ENCODE measurements around the gene SHISAL1.

Gene SHISAL1

DNA sequence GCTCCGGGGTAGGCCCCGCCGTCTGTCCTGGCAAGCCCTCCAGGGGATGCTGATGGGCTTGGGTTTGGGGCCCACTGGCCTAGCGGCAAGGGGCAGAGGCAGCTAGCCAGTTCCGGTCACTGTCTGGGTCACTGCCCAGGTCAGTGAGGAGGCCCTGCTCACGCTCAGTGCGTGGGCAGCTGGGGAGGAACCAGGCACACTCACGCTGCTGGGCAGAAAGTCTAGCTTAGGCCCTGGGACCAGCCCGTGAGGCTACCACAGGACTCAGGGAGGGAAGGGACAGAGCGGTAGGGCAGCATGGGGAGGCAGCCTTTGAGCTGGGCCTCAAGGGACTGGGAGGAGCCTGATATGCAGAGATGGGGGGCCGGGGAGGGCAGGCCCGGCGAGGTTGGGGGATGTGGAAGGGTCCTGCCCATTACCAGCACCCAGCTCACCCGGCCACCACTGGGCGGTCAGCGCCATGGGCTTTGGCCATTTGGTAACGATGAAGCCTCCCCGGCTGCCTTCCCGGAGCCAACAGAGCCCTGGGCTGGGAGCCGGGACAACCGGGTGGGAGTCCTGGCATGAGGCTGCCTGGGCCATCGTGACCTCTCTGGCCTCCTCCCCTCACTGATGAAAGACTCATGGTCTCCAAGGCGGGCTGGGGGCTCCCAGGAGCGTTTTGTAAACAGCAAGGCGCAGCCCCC is 14.2 kb downstream of the SHISAL1 start:
- no peak for DNase-seq

DNA sequence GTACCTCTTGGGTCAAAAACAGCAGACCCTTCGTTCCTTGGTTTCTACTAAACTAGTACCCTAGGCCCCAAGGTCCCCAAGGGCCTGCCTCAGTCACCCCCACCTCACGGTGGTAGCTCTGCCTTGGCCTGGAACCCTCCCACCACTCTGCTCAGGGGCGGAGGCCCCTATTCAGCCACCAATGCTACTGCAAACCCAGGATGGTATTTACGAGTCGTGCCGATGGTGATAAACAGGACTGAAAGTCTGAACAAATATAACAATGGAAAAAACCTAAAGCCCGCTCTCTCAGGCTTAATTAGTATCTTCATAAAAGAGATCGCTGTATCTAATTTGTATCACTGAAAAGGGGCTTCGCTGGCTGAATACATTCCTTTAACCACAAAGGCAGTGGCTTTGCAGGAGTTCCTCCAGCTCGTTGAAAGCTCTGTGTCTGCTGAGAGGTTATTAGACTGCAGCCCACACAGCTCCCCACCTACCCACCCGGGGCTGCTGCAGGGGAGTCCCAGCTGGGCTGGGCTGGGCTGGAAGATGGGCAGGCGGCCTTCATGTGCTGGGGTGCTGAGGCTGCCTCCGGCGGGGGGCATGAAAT is 15.2 kb downstream of the SHISAL1 start:
- DNase-seq, result no peak

DNA sequence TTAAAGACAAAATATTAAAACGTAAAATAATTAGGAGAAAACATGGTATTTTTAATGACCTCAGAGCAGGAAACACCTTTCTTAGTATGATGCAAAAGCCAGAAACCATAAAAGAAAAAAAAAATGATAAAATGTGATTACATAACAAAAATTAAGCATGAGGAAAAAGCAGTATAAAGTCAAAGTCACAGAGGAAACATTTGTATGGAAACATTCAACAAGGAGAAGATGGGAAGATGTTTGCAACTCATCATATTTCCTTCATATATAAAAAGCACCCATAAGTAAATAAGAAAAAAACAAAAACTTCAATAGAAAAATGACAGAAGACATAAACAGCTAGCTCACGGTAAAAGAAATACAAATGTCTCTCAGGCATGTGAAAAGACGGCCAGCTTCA is 17.3 kb downstream of the SHISAL1 start:
- DNase-seq, result no peak

DNA sequence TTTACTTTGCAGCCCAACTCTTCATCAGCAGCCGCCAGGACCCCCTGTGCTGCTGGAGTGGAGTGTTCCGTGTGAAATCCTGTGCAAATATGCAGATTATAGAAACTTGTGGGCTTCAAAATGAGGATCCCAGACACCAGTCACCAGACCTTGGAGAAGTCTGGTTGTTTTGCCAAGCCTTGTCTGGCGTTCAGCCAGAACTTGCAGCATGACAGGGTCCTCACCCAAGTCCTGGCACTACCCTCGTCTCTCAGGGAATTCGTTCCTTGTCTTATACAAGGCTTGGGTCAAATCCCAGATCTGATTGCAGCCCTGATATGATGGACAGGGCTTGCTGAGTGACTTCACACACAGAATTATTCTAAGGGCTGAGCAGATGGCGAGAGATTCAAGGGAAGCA is 18.9 kb downstream of the SHISAL1 start:
- no peak for DNase-seq

DNA sequence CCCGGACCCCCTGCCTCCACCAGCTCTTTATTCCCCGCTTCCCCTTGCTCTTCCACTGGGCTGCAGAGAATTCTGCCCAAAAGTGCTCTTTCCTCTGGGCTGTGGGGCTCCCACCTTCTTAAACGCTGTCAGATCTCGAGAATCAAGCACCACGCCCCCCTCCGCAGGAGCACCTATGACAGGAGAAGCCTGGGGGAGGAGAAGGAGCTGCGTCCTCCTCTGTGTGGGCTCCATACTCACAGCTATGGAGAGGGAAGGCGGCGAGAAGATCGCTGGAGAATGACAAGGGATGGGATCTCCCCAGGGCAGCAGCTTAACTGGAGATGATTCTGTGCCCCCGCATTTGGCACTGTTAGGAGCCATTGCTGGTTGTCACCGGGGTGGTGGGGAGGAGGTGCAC is 19.7 kb downstream of the SHISAL1 start:
- no peak for DNase-seq

DNA sequence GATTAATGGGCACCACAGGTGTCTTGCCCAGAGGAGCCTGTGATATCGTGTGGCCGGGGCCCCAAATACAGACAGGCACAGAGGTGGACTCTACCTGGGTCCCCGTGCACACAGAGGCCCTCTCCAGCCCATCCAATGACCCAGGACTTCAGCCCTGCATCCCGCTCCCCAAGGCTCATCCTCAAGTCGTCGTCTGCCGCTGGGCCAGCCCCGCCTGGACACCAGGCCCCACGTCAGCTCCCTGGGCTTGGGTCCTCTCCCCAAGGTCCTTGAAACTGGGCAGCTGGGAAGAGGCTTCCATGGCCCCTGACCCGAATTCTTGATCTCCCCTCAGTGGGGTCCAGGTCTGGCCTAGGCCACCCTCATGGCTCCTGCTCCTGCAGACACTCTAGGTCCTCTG is 20.2 kb downstream of the SHISAL1 start:
- no peak for DNase-seq

DNA sequence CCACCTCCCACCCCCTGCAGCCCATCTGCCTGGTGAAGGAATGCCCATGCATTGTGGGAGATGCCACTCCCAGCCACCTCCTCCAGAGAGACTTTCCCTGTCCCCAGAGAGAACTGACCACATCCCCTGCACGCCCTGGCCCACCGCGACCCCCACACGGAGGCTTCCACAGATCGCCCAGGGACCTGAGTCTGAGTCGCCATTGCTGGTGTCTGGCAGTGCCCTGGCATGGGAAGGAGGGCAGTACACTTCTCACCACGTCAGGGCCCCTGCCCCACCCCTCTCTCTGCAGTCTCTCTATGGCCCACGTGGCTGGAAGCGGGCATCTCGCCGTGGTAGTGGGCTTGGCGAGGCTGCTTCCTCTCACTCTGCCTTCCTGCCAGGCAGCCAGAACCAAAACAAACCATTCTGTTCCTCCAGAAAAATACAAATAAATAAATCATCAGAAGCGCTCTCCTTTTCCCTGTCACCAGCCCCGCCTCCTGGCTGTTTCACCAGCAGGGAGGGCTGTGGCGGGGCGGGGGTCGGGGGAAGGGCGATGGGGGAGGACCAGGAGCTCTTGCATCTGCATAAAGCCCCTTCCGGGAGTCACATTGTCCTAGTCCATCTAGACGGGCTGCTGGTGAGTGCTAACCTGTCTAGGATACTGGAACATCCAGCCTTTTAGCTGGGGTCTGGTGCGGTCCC is 20.9 kb downstream of the SHISAL1 start:
- no peak for DNase-seq

DNA sequence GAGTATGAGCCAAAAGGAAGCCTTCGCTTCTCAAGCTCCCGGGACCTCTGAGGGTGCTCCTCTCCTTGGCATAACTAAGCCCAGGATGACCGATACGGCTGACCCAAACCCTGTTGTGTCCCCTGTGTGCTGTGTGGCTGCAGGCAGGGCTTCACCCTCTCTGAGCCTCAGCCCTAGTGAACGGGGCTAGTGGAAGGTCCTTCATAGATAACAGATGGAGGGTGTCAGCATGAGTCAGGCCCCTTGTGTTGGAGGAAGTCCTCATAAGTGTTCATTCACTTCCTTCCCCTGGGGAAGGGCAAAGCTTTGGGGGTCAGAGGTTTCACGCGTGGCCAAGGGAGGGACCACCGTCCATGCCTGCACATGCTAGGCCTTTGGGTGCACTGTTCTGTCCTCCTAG is 21.5 kb downstream of the SHISAL1 start:
- no peak for DNase-seq

DNA sequence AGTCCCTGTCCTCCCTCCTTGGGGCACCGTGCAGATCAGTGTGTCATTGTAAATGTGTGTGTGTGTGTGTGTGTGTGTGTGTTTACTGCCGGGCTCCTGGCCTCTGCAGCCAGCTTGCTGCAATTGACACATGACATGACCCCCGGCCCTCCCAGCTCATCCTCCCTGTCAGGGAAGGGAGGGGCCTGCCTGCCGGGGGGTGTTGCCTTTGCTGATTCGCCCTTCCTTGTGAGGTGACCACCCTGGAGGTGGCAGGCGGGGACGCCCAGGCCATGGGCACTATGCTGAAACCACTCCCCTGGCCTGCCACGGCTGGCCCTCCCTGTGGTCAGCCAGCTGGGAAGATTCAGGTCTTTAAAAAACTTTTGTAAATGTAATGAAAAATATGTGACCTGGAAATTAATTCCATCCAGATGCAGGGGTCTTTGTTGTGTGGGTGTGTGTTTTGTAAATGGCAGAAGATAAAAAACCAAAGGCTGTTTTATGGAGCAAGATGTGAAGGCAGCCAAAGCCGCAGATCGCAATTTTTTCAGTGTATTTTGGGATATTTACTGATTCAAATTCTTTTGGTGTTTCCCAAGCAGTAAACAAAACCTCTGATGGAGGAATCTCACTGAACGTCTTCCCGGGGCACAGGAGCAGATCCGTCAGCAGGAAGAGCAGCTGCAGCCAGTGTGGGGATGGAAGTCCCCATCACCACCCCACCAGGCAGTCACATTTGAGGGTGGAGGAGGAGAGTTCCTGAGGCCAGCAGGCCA is 23.2 kb downstream of the SHISAL1 start:
- no peak for DNase-seq

DNA sequence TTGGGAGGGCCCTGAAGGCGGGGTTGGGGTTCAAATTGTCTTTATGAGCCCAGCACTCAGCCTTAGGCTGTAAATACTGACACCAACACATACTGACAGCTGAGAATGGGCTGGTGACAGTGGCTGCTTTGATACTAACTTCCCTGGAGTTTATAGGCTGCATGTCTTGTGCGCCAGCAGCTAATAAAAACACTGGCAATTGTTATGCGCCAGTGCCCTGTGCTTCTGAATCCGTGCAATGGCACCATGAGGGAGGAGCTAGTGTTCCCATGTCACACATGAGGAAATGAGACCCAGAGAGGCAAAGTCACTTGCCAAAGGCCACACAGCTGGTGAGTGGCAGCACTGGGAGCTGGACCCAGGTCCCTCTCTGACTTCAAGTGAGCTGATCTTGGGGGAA is 23.8 kb downstream of the SHISAL1 start:
- no peak for DNase-seq

DNA sequence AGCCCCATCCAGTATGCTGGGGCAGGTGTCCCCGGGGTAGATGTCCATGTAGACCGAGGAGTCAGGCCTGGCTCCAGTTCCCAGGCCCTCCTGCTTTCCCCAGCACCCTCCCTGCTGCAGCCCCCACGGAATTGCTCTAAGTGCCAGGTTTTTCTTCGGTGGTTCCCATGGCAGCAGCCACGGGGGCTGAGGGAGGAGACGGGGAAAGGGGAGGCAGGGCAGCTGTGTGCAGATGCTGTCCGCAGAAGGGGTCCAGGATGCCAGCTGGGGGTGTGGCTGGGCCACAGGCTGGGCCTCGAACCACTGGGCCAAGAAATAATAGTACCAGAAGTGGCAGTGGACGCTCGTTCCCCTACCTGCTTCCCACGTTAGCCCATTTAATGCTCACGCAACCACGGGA is 25.0 kb downstream of the SHISAL1 start:
- no peak for DNase-seq

DNA sequence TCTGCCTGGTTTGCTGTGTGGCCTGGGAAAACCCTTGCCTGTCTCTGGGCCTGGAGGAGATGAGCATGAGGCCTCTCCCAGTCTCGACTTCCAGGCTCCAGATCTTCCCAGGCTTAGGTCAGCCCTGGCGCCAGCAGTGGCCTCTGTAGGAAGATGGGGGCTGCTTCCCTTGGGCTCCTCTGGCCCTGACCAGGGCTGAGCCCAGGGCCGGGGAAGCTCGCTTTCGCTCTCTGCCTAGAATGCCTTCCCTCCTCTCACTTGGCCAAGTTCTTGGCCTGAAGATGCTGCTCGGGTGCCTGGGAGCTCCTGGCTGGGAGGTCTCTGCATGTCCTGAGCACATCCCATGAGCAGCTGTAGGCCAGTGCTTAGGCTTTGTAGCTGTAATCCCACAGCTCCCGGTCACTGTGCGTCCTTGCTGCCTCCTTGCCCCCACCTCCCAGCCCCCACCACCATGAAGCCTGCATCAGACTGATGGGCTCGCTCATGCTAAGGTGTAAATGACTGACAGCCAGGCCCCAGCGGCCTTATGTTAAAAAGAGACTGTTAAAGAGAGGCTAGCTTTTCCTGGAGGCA is 25.5 kb downstream of the SHISAL1 start:
- no peak for DNase-seq

DNA sequence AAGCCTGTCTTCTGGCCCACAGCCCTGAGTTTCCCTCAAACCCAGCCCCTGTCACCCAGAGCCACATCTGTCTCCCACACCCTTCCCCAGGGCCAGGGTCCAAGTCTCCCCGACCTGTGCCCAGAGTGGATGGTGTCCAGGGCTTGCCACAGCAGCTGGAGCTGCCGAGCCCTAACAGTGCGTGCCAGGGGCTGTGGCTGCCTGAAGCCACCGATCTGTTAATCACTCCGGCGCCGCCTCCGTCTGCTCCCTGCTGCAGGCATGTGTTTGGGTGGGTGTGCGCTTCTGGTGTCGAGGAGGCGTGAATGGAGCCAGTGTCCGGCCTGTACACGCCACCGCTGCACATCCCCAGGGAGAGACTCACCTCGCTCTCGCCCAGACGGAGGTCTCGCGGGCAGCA is 26.1 kb downstream of the SHISAL1 start:
- DNase-seq, result no peak

DNA sequence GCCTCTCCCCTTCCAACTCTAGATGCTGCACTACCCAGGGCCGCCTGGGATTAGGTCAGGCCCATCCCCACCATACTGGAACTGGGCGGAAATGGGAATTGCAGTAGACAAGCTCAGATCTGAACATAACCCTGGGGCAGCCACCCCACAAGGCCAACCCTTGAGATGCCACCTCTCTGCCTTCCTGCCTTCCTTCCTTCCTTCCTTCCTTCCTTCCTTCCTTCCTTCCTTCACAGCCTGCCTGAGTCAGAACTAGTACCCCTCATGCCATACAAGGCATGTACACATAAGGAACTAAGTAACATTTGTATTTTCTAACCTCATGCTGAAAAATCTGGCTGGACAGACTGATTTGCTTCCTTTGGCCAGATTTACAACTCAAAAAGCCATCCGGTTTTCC is 28.0 kb downstream of the SHISAL1 start:
- DNase-seq, result no peak

DNA sequence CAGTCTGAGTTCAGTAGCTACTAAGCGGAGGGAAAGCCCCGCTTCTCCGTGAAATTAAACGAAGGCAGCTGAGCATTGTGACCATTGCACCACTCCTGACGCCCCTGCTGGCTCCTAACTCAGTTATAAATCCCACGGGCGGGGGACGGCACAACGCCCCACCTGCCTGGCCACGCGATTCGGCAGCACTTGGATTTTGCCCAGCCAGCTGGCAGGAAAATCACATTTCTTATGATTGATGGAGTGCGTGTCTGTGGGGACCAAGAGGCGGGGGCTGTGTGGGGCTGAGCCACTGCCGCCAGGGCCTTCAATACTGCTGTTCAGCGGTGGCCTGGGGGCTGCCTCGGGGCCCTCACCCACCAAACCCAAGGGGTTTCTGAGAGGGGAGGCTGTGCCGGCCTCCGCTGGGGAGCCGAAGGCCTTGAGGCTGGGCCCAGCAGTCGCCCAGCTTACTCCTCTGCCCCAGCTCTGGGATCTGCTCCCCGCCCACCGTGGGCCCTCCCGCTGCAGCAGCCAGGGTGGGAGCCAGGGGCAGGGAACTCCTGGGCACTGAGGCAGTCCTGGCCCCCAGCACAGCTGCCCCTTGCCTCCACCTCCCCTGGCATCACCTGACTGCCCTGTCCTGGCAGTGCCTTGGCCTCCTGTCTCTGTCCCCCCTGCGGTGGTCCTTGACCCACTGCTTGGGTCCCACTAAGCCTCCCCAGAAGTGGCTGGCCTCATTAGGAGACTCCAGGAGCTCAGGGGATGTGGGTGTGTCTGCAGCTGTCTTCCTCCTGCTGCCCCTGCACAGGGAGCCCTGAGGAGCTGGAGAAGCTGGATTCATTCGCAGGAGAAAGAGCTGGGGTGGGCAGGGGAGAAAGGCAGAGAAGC is 30.7 kb downstream of the SHISAL1 start:
- no peak for DNase-seq

DNA sequence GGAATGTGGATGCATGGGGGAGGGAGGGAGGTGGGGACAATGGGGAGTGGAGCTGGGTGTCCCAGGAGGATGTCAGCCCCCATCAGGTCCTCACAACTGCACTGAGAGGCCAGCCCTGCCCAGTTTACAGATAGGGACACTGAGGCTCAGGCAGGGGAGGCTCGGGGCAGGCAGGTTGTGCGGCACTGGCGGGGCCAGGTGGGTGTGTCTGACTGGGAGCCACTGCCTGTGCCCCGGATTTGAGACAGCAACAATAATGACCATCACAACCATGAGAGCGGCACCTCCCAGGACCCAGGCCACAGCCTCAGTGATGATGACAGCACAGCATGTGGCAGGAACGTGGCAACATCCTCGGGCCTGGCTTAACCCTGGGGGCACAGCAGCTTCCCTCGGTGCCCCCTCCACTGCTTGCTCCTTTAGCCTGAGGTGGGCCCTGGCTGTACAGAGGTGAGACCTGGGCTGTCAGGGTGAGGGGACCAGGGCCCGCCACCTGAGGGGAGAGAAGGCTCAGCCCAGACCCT is 32.0 kb downstream of the SHISAL1 start:
- DNase-seq, result no peak

DNA sequence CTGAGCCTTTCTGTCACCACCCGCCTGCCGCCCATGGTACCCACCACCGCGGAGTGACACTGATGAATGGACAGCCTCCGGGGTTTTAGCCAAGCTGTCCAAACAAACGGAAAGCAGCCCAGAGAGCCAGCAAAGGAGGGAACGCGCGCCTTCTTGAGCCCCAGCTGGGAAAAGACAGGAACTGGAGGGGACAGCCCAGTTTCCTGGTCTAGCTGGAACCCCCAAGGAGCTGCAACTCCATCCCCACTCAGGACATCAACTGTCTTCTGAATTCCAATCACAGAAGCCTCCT is 33.7 kb downstream of the SHISAL1 start:
- DNase-seq, result no peak

DNA sequence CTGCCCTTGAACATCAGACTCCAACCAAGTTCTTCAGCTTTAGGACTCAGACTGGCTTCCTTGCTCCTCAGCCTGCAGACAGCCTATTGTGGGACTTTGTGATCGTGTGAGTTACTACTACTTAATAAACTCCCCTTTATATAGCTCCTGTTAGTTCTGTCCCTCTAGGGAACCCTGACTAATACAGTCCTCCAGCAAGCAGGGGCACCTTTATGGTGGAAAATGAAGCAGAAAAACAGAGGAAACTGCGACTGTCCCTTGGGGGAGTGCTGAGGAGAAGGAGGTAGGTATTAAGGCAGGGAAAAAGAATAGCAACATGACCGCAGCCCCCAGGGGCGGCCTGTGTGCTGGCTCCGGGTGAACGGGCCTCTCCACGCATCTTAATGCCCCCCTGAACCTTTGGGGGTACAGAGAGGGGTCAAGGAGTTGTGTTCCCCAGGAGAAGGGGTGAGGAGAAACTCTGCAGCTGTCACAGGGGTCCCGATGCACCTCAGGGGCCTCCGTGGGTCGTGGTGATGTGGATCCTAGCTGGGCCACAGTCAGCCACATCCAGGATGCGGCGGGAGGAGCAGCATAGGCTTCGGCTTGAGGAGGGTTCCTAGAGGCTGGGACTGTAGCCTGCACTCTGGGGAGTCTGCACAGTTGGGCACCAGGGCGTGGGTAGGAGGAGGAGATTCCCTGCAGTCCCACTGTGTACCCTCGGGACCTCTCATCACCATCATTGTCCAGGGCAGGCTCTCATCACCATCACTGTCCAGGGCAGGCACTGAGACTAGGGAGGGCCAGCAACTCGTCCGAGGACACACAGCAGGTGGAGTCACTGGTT is 34.3 kb downstream of the SHISAL1 start:
- DNase-seq, result no peak

DNA sequence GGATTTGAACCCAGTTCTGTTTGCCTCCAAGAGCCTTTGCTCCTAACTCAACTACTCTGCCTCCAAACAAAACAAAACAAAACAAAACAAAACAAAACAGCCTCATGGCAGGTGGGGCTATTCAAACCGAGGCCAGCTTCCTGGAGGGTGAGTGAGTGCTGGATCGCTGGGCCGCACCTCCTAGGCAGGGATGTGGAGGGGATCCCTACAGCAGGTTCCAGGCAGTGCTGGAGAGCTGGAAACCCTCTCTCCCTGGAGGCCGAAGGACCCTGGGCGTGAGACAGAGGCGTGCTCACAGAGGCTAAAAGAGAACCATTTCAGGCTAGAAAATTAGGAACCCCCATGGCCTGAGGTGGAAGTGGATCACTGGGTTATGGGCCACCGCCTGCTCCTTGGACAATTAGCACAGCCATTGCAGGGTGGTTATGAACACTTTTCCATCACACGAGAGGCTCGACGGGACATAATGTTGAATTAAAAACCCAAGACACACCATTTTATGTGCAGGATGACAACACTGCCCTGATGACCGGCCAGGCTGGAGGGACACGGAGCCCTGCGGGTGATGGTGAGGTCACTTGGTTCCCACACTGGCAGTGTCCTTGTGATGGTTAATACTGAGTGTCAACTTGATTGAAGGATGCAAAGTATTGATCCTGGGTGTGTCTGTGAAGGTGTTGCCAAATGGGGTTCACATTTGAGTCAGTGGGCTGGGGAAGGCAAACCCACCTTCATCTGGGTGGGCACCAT is 35.2 kb downstream of the SHISAL1 start:
- no peak for DNase-seq

DNA sequence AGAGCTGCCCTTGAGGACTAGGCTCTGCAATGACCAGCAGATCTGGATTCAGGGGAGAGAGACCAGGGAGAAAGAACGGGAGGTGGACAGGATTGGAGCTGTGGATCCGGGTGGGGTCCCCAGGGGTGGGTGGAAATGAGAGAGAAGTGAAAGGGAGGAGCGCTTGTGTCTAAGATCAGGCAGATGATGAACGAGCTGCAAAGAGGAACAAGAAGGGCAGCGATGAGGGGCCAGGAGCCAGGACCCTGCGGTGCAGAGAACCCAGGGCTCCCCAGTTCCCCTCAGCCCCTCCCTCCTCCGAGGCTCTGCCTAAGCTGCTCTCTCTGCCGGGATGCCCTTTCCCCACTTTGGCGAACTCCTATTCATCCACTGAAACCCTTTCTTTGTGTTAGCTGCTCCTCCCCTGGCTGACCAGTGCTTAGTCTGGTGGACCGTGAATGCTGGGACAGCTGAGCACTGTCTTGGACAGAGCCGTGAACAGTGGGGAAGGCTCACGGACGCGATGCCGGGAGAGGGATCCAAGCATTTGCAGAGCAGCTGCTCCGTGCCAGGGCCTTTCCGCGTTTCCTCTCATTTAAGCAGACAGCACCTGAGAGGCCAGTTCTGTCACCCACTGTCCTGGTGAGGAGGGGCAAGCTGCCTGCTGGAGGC is 35.9 kb downstream of the SHISAL1 start:
- DNase-seq, result no peak
